ENCODE measurements around the gene RRP7A.
"Not testable (repeated sequence)": the region's sequence is repeated elsewhere in the genome, so short reads cannot be mapped to it uniquely, and the experiment has no call there.

The RRP7A gene

DNA sequence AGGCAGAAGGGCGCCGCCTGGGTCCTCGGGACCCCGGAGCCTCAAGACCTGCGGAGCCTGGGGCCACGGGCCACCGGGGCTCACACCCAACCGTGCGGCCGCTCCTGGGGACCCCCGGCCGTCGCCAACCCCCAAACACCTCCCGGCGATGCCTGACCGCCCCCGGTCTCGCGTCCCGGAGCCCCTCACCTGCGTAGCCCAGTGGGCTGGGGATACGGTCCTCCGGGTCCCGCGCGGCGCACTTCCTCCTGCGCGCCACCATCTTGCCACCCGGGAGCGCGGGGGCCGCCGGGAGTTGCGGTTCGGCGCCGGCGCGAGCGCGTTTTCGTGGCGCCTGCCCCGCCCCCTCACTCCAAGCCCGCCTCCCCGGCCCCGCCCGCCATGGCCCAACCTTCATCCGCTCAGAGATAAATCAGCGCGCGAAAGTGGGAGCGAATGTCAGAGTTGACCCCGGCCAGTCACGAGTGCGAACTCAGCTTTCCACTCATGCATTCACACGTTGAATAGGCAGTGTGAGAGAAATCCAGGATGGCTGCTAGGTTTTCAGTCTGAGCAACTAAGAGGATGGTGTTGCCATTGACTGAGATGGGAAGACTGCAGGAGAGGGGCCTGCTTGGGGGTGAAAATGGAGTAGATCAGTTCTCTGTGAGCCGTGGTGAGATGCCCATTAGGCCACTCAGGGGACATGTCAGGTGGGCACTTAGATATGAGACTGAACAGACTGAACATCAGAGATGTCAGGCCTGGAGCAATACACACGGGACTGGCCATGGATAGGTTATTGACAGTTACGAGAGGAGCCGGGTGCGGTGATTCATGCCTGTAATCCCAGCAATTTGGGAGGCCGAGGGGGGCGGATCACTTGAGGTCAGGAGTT, at the start of gene RRP7A:
Gene RRP7A, minus strand, starts transcription at position 272 of the 877 bp plus-strand sequence. Its CDS starts 10 bp downstream, at position 262.
- FAIRE-seq (no peak), DNase-seq (ENCODE audit: insufficient read length, low spot score) (peak; percentile 66)
- peak; percentile 89 for TF ChIP-seq POLR2A (IDR thresholded peaks at IDR 0.05; ENCODE audit: low read depth, low read length)

DNA sequence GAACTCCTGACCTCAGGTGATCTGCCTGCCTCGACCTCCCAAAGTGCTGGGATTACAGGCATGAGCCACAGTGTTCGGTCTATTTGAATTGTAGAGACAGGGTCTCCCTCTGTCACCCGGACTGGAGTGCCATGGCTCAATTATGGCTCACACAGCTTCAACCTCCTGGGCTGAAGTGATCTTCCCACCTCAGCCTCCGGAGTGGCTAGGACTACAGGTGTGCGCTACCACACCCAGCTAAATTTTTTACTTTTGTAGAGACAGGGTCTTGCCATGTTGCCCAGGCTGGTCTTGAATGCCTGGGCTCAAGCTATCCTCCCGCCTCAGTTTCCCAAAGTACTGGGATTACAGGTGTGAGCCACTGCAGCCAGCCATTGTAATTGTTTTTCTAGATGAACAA, 48.4 kb upstream of the RRP7A start:
- not testable (repeated sequence) for DNase-seq (ENCODE audit: insufficient read length, low spot score); FAIRE-seq

DNA sequence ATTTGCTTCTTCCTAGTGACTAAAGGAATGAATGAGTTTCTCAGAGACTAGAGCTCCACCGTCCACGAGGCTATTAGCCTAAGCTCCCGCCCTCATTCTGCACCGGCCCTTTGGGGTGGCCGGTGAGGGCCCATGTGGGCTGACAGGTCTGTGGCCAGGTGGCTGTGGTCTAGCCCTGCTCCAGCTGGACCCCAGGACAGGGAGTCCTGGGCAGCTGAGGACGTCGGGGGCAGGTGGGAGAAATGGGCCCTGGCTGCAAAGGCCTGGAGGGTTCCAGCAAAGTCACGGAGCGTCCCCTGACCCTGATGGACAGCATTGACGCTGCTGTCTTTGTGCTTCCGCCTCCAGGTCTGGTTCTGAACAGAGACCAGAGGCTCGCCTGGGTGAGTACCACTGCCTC, 46.4 kb upstream of the RRP7A start:
- no peak for DNase-seq (ENCODE audit: insufficient read length, low spot score)
- no peak for FAIRE-seq
- TF ChIP-seq POLR2A (IDR thresholded peaks at IDR 0.05; ENCODE audit: low read depth, low read length), result no peak

DNA sequence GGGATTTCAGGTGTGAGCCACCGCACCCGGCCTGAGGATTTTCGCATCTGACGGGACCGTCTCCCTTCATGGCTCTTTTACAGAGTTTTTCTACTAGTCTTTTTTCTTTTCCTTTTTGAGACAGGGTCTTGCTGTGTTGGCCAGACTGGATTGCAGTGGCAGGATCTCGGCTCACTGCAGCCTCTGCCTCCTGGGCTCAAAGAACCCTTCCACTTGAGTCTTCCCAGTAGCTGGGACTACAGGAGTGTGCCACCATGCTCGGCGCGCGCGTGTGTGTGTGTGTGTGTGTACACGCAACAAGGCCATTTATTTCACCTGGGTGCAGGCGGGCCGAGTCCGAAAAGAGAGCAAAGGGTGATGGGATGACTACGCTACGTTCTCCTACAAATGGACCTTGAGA, 45.1 kb upstream of the RRP7A start:
- no peak for FAIRE-seq
- no peak for DNase-seq (ENCODE audit: insufficient read length, low spot score)
- no peak for TF ChIP-seq POLR2A (IDR thresholded peaks at IDR 0.05; ENCODE audit: low read depth, low read length)

DNA sequence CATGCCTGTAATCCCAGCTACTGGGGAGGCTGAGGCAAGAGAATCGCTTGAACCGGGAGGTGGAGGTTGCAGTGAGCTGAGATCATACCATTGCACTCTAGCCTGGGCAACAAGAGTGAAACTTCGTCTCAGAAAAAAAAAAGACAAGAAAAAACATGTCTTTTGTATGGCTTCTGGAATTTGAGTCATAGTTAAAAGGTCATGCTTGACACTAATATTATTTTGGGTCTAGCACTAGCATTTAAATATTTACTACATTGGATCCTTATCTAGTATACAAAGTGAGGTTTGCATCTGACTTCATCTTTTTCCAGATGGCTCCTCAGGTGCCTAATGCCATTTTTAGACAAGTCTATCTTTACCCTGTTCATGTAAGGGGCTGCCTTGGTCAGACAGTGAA, 44.3 kb upstream of the RRP7A start:
- DNase-seq (ENCODE audit: insufficient read length, low spot score); FAIRE-seq: not testable (repeated sequence)

DNA sequence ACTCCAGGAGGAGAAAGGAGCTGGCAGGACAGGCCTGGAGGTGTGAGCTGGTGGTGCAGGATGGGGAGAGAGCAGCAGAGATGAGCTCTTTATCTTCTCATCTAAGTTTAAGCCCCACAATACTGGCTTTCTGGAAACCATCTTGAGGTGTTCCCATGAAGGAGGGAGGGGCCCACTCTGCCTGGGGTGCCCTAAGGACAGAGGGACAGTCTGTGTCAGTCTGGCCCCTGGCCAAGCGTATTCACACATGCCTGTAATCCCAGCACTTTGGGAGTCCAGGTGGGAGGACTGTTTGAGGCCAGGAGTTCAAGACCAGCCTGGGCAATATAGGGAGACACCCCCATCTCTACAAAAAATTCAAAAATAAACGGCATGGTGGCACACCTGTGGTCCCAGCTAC, 43.1 kb upstream of the RRP7A start:
- FAIRE-seq (no peak), DNase-seq (ENCODE audit: insufficient read length, low spot score) (no peak)
- TF ChIP-seq POLR2A (IDR thresholded peaks at IDR 0.05; ENCODE audit: low read depth, low read length), result no peak

GRCh38 chr22:42562279-42562678, 42.7 kb upstream of the RRP7A start:
- no peak for FAIRE-seq
- no peak for TF ChIP-seq POLR2A (IDR thresholded peaks at IDR 0.05; ENCODE audit: low read depth, low read length)
- DNase-seq (ENCODE audit: insufficient read length, low spot score), result no peak

- DNase-seq (ENCODE audit: insufficient read length, low spot score) (no peak), FAIRE-seq (no peak)
- no peak for TF ChIP-seq POLR2A (IDR thresholded peaks at IDR 0.05; ENCODE audit: low read depth, low read length)
These were observed 42.3 kb upstream of the RRP7A start for GRCh38 chr22:42561856-42562255.

GRCh38 chr22:42560781-42561180, 41.2 kb upstream of the RRP7A start:
- no peak for DNase-seq (ENCODE audit: insufficient read length, low spot score)
- no peak for FAIRE-seq
- TF ChIP-seq POLR2A (IDR thresholded peaks at IDR 0.05; ENCODE audit: low read depth, low read length), result no peak

DNA sequence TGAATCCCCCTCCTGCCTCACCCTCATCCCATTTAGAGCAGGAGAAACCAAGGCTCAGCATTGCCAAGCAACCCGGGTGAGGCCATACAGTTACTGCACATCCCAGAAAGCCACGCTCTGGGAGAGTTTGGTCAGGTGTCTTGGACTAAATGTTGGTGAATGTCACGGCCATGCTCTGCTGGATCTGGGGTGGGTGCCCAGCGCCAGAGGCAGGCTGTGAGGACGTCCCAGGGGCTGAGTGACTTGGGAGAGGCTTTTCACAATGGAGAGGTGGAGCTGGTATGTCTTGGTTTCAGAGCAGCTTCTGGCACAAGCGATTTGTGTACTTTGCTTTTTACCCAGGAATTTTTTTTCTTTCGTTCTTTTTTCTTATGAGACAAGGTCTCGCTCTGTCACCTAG, 40.8 kb upstream of the RRP7A start:
- no peak for TF ChIP-seq POLR2A (IDR thresholded peaks at IDR 0.05; ENCODE audit: low read depth, low read length)
- no peak for FAIRE-seq

DNA sequence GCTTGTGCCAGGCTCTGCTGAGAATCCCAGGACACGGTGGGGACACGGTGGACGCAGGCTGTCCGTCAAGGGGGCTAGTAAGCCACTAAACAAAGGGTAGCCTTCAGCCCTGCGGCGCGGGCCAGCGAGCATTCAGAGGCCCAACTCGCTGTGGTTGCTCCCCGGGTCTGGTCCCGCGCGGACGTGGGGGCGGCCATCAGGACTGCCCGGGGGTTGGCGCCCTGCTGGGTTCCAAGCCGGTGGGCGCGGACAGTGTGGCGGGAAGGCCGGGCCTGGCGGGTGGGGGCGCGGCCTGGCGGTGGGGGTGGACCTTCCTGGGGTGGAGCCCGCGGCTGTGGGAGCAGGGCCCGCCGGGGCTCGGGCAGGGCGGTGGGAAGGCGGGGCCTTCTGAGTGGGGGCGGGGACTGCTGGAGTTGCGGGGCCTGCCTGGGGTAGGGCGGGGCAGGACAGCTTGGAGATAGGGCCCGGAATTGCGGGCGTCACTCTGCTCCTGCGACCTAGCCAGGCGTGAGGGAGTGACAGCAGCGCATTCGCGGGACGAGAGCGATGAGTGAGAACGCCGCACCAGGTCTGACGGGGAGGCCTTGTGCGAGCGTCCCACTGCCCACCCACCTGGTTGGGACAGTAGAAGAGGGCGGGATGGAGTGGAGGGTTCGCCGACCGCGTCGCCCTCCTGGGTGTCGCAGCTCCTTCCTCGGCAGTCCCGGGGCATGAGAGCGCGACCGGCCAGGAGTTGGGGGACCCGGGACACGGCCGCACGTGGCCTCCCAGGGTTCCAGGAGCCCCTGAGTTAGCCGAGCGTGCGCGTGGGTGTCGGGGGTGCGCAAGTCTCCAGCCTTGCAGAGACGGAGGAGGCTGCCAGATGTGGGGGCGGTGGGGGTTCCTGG, 34.1 kb upstream of the RRP7A start, which contains the start of gene SERHL2:
Gene SERHL2, plus strand, starts transcription at position 482 of the 887 bp plus-strand sequence. Its CDS starts 65 bp downstream, at position 547.
- FAIRE-seq (no peak), DNase-seq (ENCODE audit: insufficient read length, low spot score) (peak; percentile 72)
- TF ChIP-seq POLR2A (IDR thresholded peaks at IDR 0.05; ENCODE audit: low read depth, low read length), result peak; percentile 58

More for the DNA sequence above, 40.8 kb upstream of the RRP7A start:
- DNase-seq (ENCODE audit: insufficient read length, low spot score), result no peak

- not testable (repeated sequence) for DNase-seq (ENCODE audit: insufficient read length, low spot score); FAIRE-seq
These were observed 32.7 kb upstream of the RRP7A start for GRCh38 chr22:42552294-42552647.

- no peak for TF ChIP-seq POLR2A (IDR thresholded peaks at IDR 0.05; ENCODE audit: low read depth, low read length)
- FAIRE-seq, result no peak
- no peak for DNase-seq (ENCODE audit: insufficient read length, low spot score)
These were observed 29.9 kb upstream of the RRP7A start for GRCh38 chr22:42549331-42550060.

Data from H54 (cell line).